HG03460 (cell line): Measurements from ENCODE around the gene ERCC6.

ENCODE experiments used
- ATAC-seq: cut with Tn5 transposase; IDR thresholded peaks from one replicate; pipeline ENCODE4 v1.9.1; 2021; ENCODE audit not compliant: unreplicated experiment

ERCC6 gene

DNA sequence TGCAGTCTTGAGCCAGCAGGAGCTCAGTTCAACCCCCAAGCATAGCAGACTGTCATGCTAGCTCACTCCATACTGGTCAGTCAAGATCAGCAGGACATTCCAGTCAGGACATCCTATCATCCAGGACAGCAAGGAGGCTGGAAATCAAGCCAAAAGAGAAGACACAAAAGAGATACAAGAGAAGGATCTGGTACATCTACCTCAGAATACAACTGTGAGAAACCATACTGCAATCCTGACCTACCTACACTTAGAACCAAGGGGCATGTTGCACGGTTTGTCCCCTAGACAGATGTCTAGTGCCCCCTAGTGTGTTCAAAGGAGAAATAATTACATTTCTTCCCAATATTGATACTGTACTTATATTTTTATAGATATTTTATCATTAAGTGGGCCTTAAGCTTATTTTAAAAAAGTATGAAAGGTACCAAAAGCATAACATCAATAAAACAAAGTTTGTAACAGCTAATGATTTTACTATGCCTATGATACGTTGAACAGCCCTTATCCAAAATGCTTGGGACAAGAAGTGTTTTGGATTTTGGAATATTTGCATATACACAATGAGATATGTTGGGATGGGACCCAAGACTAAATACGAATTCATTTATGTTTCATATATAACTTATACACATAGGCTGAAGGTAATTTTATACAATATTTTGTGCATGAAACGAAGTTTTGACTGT lies 26.7 kb downstream of the ERCC6 start:
- no peak for ATAC-seq

DNA sequence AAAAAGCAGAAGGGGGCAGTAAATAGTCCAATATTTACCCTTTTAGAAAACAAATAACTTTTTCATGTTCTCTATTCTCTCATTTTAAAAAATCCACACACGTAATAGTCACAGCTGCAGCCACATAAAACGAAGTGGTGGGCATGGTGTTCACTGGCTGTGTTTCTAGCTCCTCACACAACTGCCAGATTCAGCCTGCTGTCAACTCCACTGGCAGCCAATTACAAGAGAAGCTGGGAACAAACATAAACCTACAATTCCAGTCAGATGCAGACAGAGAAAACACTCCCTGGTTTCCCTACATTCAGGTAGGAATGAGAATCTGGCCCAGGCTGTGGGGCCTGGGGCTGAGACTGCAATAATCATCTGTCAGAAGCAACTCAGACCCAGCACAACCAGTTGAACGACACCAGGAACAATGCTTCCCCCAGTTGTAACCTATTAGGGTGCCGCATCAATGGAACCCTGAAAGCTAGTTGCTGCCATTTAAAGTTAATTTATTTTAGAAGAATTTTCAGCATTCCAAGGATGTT lies 29.1 kb downstream of the ERCC6 start:
- ATAC-seq: no peak

DNA sequence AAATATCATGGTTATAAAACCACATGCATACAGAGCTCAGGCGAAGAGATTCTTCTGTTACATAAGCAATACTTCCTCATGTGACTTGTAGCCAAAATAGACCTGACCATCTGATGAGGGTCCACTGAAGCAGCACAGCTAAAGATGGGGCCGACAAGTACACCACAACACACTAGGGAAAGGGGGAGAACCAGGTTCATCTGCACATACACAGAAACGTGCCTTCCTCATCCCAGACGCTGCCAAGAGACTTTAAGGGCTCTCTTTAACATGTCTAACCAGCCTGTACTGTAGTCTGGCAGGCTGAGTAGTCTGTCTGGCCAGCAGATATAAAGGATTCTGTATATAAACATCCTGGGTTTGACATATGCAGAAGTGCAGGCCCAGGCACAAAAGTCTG lies 30.3 kb downstream of the ERCC6 start:
- no peak for ATAC-seq

DNA sequence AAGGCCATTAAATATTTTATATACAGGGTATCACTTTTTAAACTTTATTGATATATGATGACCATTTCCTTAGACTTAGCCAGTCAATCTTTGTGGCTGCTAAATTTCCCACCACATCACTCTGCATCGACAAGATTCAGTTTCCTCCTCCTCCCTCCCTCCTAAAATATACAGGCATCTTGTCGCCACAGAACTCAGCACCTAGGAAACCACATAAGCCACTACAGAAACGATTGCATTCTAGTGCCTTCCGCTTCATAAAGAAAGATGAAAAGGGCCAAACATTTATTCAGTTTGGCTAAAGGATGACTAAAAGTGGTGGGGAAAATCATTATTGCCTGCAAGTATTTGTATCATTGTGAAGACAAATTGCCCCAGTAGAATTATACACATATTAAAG lies 30.7 kb downstream of the ERCC6 start:
- no peak for ATAC-seq

DNA sequence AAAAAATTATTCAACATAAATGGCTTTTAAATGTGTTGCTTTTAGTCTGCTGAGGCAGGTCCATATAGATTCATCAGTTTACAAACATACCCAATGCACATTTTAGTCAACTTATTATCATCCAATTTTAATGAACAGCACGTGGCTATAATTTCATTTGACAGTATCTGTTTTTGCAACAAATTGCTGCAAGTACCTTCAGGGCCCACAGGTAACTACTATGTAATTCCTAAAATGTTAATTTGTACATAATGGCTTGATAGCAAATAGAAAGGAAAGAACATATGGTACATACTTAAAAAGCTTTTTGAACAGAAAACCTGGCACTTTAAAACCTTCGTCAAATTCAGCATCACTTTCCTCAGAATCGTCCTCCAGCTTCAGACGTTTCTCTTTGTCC lies 33.3 kb downstream of the ERCC6 start:
- no peak for ATAC-seq

DNA sequence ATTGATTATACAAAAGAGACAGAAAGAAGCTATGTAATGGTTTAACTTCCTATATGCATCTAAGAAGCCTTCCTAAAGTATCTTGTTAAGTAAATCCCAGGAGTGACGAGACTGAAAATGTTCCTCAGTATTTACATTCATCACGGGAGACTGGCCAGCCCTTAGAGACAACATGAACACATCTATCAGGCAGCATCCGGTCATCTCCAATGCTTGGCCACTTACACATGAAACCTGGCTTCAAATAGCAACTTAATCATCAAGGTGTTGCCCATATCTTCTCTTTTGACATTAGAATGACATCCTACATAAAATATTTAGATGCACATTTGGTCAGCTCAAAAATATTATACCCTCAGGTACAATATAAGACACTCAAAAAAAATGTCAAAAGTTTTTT lies 33.8 kb downstream of the ERCC6 start:
- ATAC-seq: no peak

DNA sequence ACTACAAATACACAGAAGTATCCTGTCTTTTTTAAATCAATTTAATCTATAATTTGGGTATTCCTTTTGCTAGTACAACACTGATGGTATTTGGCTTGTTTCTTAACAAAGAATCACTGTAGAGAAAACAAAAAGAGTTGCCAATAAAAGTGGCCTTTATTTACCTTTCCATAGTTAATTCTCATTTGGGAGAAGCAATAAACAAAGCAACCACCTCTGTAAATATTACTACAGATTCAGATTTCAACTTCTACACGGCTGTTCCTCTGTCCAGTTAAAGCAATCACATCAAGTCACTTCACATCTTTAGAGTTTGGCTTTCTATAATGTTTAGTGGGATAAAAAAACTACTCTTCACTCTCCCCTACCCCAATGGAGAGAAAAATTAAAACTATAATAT lies 34.4 kb downstream of the ERCC6 start:
- ATAC-seq: no peak

DNA sequence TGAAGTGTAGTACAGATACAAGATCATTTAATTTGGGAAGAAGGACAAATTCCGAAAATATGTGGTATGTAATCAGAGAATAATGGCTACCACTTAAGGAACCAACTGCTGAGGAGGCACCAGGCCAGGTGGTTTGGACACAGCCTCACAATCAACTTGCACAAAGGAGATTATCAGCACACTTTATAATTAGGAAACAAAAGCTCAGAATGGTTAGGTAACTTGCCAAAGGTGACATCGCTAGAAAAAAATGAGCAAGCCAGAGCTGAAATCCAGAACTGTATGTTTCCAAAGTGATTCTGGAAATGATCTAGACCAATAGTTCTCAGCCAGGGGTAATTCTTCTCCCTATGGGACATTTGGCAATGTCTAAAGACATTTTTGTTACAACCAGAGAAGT lies 36.6 kb downstream of the ERCC6 start:
- ATAC-seq: no peak

DNA sequence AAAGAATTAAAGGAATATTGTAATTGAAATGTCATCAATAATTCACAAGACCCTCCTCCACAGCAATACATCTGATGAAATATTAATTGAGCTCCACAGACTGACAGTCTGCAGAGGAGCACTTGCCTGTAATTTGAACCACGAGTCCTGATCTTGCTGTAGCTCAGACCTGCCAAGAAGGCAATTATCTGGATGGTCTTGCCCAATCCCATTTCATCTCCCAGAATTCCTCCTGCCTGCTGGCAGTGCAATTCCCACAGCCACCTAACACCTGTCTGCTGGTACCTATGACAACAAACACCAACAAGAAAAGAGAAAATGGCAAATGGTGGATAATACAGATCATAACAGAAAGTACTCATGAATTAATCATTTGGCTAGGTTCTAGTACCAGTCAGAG lies 38.5 kb downstream of the ERCC6 start:
- ATAC-seq: no peak

DNA sequence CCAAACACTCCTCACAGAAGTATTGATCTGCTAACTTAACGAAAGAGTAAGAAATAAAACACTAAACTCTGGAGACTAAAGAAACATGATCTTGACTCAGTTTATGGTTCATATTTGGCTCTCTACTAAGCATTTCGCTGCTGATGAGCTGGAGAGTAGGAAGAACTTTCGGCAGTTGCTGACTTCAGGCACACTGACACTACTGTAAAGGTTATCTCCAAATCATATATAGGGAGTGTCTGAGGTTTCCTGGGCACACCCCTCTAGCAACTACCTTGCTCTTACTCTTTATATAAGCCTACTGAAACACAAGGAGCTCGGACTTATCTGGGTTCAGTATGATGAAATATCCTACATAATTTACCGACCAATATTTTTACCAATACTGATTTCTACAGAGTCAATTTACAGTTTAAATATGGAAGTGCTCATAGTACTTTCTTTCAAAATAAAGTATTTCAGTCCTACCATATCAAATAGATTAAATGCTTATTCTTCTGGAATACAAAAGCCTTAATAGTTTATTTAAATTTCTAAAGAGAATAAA lies 39.5 kb downstream of the ERCC6 start:
- no peak for ATAC-seq

DNA sequence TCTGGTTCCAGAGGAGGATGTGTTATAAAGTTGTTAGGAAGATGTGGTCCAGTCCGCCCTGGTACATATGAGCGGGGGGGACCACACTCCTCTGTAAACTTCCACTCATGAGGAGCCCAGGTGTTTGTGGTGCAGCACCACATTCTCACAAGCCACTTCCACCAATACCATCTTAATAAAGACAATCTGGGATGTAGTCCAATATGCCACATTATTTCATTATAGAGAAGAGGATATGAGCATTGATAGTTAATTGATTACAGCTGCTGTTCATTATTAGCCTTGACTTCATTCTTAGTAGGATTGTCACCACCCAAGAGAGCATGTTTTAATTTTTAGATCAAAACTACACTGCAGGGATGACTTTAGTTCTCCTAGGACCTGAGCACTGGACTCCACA lies 40.5 kb downstream of the ERCC6 start:
- ATAC-seq: no peak

DNA sequence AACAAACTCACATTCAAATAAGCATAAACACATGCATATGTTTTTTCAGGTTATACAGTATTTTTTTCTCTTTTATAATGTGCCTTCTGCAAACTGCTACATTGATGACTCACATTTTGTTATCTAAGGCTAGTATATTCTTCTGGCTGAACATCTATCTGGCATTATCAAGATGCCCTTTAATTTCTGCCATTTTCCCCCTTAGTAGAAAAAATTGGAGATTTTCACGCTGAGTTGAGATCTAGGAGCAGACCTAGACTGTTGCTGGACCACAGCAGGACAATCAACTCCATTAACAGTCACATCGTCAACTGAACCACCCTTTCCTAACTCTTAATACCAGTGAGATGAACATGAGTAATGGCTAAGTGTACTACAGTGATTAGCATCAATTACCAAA lies 41.6 kb downstream of the ERCC6 start:
- no peak for ATAC-seq

DNA sequence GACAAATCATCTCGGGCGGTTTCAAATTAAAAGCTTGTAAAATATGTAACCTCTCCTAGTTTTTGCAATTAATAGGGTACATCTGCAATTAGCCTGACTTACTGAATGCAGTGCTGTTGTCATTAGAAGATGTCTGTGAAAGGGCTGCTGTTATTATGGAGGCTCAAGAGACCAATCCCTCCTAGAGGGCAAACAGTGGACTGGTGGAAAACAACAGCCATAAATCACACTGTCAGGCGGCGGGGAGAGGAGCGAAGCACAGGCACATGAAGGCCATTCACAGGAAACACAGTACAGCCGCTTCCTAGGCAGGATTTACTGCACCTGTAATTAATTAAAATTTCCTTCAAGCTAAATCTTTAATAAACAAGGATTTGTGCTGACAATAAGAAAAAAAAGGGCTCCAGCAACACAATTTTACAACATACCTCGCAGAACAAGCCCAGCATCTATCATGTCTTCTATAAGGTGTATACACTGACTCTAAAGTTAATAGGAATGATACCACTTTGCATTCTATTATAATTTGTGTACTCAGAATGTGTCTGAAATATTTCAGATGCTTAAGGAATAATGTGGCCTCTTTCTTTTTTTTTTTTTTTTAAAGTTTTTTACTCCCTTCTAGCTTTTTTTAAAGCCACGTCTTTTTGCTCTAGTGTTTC lies 50.7 kb downstream of the ERCC6 start:
- ATAC-seq: no peak

DNA sequence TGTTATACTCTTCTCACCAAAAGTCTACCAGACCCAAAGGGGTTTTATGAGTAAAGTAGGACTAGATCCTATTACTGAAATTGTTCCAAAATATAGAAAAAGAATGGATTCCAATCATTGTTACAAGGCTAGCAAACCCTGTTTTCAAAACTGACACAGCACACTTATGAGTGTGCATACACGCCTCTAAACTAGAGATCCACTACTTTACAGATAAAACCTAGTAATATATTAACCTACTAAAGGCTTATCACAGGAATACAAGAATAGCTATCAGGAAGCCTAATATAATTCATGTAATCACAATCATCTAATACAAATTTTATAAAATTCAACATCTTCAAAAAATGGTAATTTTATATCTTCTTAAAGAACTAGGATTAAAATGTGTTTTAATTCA lies 52.2 kb downstream of the ERCC6 start:
- ATAC-seq: no peak

DNA sequence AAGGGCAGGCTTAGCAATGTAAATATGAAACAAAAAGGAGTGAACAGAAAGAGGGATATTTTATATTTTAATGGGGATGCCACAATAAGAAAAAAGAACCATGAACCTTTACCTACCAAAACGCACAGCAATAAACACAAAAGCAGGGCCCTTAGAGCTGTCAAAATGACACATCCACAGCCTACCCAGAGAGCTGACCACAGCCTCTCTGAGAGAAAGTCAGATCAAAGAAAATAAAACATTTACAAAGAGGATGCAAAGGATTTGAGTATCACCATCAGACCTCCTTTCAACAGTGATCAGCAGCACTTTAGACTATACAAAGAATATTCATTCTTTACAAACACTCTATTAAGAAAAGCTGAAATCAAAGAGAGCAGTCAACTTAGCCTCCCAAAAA lies 52.9 kb downstream of the ERCC6 start:
- no peak for ATAC-seq

DNA sequence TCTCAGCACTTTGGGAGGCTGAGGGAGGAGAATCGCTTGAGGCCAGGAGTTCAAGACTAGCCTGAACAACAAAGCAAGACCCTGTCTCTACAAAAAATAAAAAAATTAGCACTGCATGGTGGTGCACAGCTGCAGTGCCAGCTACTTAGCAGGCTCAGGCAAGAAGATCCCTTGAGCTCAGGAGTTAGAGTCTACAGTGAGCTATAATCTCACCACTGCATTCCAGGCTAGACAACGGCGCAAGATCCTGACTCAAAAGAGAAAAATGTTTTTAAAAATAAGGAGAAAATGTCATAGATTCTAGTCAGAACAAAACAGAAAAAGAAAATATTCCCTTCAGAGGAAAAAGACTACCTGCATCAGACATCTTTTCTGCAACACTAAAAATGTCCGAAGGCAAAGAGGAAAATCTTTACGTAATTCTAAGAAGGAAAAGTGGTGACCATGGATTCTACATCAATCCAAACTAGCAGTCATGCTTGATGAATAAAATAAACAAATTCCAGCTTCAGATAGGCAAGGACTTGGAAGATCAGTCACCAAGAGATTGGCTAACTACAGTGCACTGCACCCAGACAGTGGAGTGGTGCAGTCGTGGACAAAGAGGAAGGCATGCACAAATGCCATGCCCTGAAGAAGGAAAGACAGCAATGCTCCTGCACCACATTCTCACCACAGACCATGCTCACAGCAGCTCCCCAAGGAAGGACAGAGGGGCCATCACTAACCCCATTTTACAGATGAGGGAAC lies 54.3 kb downstream of the ERCC6 start:
- ATAC-seq: no peak

DNA sequence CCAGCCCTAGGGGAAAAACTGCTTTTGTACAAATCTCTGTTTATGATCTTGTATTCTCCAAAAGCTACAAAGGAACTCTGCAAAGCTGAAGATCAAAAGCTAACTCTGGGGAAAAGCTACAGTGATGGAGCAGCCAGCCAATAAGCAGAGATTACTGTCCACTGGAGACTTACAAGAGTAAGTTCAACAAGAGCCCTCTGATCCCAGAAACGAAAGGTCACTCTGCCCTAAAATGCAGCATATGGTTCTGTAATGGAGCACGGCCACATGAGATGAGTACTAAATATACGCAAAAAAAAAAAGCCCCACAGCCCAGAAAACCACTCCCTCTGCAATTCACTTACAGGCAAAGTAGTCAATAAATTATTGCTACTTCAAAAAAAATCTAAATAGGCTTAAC lies 60.1 kb downstream of the ERCC6 start:
- no peak for ATAC-seq

DNA sequence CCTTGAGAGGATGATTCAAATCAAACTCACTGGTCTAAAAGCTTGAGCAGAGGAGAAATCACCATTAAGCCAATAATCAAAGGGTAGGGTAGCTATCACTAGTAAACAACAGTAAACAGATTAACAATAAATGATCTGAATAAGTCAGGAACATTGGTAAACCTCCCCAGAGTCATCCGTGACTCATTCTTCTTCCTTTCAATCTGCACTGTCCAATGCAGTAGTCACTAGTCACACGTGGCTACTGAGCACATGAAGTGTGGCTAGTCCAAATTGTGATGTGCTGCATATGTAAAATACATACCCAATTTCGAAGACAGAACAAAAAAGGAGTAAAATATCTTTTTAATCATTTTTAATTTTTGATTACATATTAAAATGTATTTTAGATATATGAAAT lies 64.0 kb downstream of the ERCC6 start:
- ATAC-seq: no peak

DNA sequence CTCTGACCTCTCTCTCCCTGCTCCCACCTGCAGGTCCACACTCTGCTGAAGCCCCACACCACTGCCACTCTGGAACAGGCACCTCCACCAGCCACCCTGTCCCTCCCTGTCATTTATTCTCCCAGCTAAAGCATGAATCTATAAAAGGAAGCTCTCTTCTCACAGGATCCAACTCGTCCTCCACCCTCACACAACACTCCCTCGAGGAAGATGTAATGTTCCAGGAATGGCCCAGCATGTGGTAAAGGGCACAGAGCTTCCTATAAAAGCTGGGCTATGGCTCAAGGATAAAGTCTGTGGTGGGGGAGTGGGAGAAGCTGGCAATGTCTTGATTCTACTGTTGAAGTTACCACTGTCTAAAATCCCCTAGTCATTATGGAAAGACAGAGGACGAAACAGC lies 67.4 kb downstream of the ERCC6 start:
- no peak for ATAC-seq

DNA sequence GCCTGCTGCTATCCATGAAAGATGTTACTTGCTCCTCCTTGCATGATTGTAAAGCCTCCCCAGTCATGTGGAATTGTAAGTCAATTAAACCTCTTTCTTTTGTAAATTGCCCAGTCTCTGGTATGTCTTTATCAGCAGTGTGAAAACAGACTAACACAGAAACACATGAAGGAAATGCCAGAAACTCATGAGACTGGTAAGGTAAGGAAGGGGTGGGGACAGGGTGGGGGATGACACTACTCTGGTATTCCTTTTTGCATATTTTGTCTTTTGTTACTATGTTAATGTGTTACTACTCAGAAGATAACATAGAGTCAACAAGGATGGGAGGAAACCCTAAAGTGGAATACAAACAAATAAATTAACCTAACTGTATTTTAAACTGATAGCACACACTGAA lies 73.2 kb downstream of the ERCC6 start:
- no peak for ATAC-seq
